Activated B cell treated with CpG ODN at 0.5 μM for 24 hours (primary cell): Measurements from ENCODE around the gene BSPH1. TPM values are rescaled to one million over a fixed set of nuclear protein-coding genes. Genes with fewer than 3 reads are reported as not detected.

Experiments
- ATAC-seq: fragments of 200-7000 bp; cut with Tn5 transposase; one replicate; pipeline ENCODE4 v1.10.0; 2021; ENCODE audit warnings: low read depth, mild to moderate bottlenecking, moderate library complexity
- CTCF ChIA-PET: fragments of 350-600 bp; sonication (Branson Sonifier 250); formaldehyde crosslinking; loops from one replicate; lab custom pipeline; 2021; ENCODE audit warnings: antibody characterized with exemption; lab: Charles Lee
- POLR2A ChIA-PET: fragments of 350-600 bp; sonication (Branson Sonifier 250); formaldehyde crosslinking; loops from one replicate; lab custom pipeline; 2021; ENCODE audit warnings: antibody characterized with exemption; lab: Charles Lee
- DNase-seq: peaks from one replicate; pipeline ENCODE4 v3.0.0; 2022
- H3K27ac Mint-ChIP-seq: one replicate; pipeline ENCODE4 v1.8.0; 2020; ENCODE audit warnings: mixed read lengths
- H3K27me3 Mint-ChIP-seq: one replicate; pipeline ENCODE4 v1.8.0; 2021; ENCODE audit warnings: mixed read lengths
- H3K36me3 Mint-ChIP-seq: one replicate; pipeline ENCODE4 v1.8.0; 2021; ENCODE audit warnings: low read depth, mixed read lengths
- H3K4me1 Mint-ChIP-seq: one replicate; pipeline ENCODE4 v1.8.0; 2021; ENCODE audit warnings: mixed read lengths
- H3K4me3 Mint-ChIP-seq: one replicate; pipeline ENCODE4 v1.8.0; 2020; ENCODE audit warnings: mild to moderate bottlenecking, mixed read lengths
- H3K9me3 Mint-ChIP-seq: one replicate; pipeline ENCODE4 v1.8.0; 2020; ENCODE audit warnings: mixed read lengths
- CTCF ChIP-seq: fragments of 200-600 bp; IDR thresholded peaks from one replicate; pipeline ENCODE4 v1.8.0; 2022; ENCODE audit warnings: antibody characterized with exemption, mild to moderate bottlenecking
- intact Hi-C: fragments of 100-400 bp; cut with micrococcal nuclease; formaldehyde crosslinking; loops from one replicate; pipeline ENCODE4 v1.15.1; 2024
- total RNA-seq: library from RNA; stranded (reverse); gene quantifications from 2 replicates; pipeline ENCODE4 v1.2.3, GENCODE V29; 2022

Gene BSPH1
- total RNA-seq, 1 donor from 2014 or later: not detected

GRCh38 chr19:48025480-48025879 is 33.5 kb upstream of the BSPH1 start:
- ATAC-seq (no peak), DNase-seq (no peak)
- ChIA-PET POLR2A (no interaction called here), CTCF (no interaction called here)
- Mint-ChIP-seq H3K9me3 (no peaks in the 10 kb centered on the region), H3K36me3 (no peaks in the 10 kb centered on the region), H3K4me3 (no peak overlapping the region), H3K27me3 (peaks cover 19% of the 10 kb centered on the region), H3K27ac (no peak overlapping the region), H3K4me1 (no peaks in the 10 kb centered on the region)
- intact Hi-C loops: no loop called here
- no peak for TF ChIP-seq CTCF

GRCh38 chr19:48023518-48023917 is 31.5 kb upstream of the BSPH1 start:
- POLR2A ChIA-PET: no interaction called here
- Mint-ChIP-seq H3K36me3 (no peaks in the 10 kb centered on the region), H3K4me3 (no peak overlapping the region), H3K4me1 (no peaks in the 10 kb centered on the region), H3K27ac (no peak overlapping the region), H3K27me3 (peaks cover 21% of the 10 kb centered on the region), H3K9me3 (no peaks in the 10 kb centered on the region)
- TF ChIP-seq CTCF: no peak
- DNase-seq (no peak), ATAC-seq (no peak)
- CTCF ChIA-PET: no interaction called here
- intact Hi-C loops: no loop called here

GRCh38 chr19:48023011-48023410 is 31.0 kb upstream of the BSPH1 start:
- DNase-seq (no peak), ATAC-seq (no peak)
- no peaks in the 10 kb centered on the region for H3K36me3 Mint-ChIP-seq
- no peak overlapping the region for H3K27ac Mint-ChIP-seq
- POLR2A ChIA-PET: no interaction called here
- H3K27me3 Mint-ChIP-seq: peaks cover 20% of the 10 kb centered on the region
- no peaks in the 10 kb centered on the region for H3K4me1 Mint-ChIP-seq
- no peak for TF ChIP-seq CTCF
- CTCF ChIA-PET: interaction anchor here (0.6 kb wide), 1 partner anchor 718 kb away, joined by 3 read pairs; no protein-coding TSS in a partner anchor
- no peaks in the 10 kb centered on the region for H3K9me3 Mint-ChIP-seq
- intact Hi-C loops: no loop called here
- H3K4me3 Mint-ChIP-seq: no peak overlapping the region

GRCh38 chr19:48020686-48021085 is 28.7 kb upstream of the BSPH1 start:
- Mint-ChIP-seq H3K27ac (no peak overlapping the region), H3K36me3 (no peaks in the 10 kb centered on the region), H3K4me1 (no peaks in the 10 kb centered on the region), H3K27me3 (peaks cover 17% of the 10 kb centered on the region), H3K9me3 (no peaks in the 10 kb centered on the region), H3K4me3 (no peak overlapping the region)
- ChIA-PET POLR2A (no interaction called here), CTCF (no interaction called here)
- TF ChIP-seq CTCF: no peak
- no peak for ATAC-seq
- DNase-seq: no peak
- intact Hi-C loops: no loop called here

GRCh38 chr19:48010932-48011758 is 19.2 kb upstream of the BSPH1 start:
- intact Hi-C loops: no loop called here
- H3K4me3 Mint-ChIP-seq: no peak overlapping the region
- POLR2A ChIA-PET: no interaction called here
- H3K27ac Mint-ChIP-seq: no peak overlapping the region
- no peaks in the 10 kb centered on the region for H3K4me1 Mint-ChIP-seq
- H3K27me3 Mint-ChIP-seq: peaks cover 2% of the 10 kb centered on the region
- CTCF ChIA-PET: no interaction called here
- DNase-seq: no peak
- no peaks in the 10 kb centered on the region for H3K36me3 Mint-ChIP-seq
- TF ChIP-seq CTCF: no peak
- peaks cover 4% of the 10 kb centered on the region for H3K9me3 Mint-ChIP-seq
- ATAC-seq: no peak
